Left kidney (tissue), 1 donor: ENCODE data around the gene MUC3A. TPM values are rescaled to one million over a fixed set of nuclear protein-coding genes. Genes with fewer than 3 reads are reported as not detected.

Experiments used
- polyA plus RNA-seq: library from polyadenylated mRNA; unstranded; fragments of 120-200 nt; gene quantifications from one replicate; pipeline ENCODE4 v1.2.1, GENCODE V29; 2013; ENCODE audit not compliant: insufficient read length

MUC3A gene
- polyA plus RNA-seq, 1 donor, result 1.2 TPM

Other genes starting within 250 kb of the MUC3A start
- 19.5 TPM for gene POP7, start 243.4 kb upstream of the MUC3A start, polyA plus RNA-seq
- 0.20 TPM for gene EPO, start 229.1 kb upstream of the MUC3A start, polyA plus RNA-seq
- gene ZAN, start 215.9 kb upstream of the MUC3A start, polyA plus RNA-seq, result 0.03 TPM
- gene EPHB4, start 122.0 kb upstream of the MUC3A start, polyA plus RNA-seq, result 85.3 TPM
- 29.9 TPM for gene SLC12A9, start 96.8 kb upstream of the MUC3A start, polyA plus RNA-seq
- 67.8 TPM for gene TRIP6, start 82.1 kb upstream of the MUC3A start, polyA plus RNA-seq
- gene SRRT, start 74.4 kb upstream of the MUC3A start, polyA plus RNA-seq, result 193 TPM
- 1.8 TPM for gene UFSP1, start 59.8 kb upstream of the MUC3A start, polyA plus RNA-seq
- gene ACHE, start 53.6 kb upstream of the MUC3A start, polyA plus RNA-seq, result 2.7 TPM
- gene MUC12, start 20.0 kb downstream of the MUC3A start, polyA plus RNA-seq, result 0.02 TPM
- not detected for gene MUC17, start 70.5 kb downstream of the MUC3A start, polyA plus RNA-seq
- gene TRIM56, start 135.9 kb downstream of the MUC3A start, polyA plus RNA-seq, result 19.9 TPM
- gene SERPINE1, start 177.6 kb downstream of the MUC3A start, polyA plus RNA-seq, result 1.1 TPM
- gene AP1S1, start 204.9 kb downstream of the MUC3A start, polyA plus RNA-seq, result 66.7 TPM
- 0.20 TPM for gene VGF, start 216.0 kb downstream of the MUC3A start, polyA plus RNA-seq
- gene NAT16, start 230.8 kb downstream of the MUC3A start, polyA plus RNA-seq, result not detected